KOPT-K1 (cell line): ENCODE data around the gene MTA2.
A peak's percentile ranks its signal among the peaks of the same experiment; 100 is the strongest.
"Not testable (repeated sequence)": the region's sequence is repeated elsewhere in the genome, so short reads cannot be mapped to it uniquely, and the experiment has no call there.

Source experiments
- H3K27ac ChIP-seq: fragments of 200-600 bp; sonication (generic); 2 replicates; pipeline ENCODE4 v1.5.1; 2016; ENCODE audit warnings: antibody characterized with exemption, mild to moderate bottlenecking, low read depth, low read length; ENCODE audit not compliant: poor library complexity, severe bottlenecking
- H3K36me3 ChIP-seq: fragments of 200-600 bp; sonication (generic); 2 replicates; pipeline ENCODE4 v1.5.1; 2017; ENCODE audit warnings: antibody characterized with exemption, mild to moderate bottlenecking, low read length, moderate library complexity; ENCODE audit not compliant: insufficient read depth
- H3K9me3 ChIP-seq: fragments of 200-600 bp; sonication (generic); 2 replicates; pipeline ENCODE4 v1.5.1; 2017; ENCODE audit warnings: antibody characterized with exemption, low read length, mild to moderate bottlenecking; ENCODE audit not compliant: insufficient read depth, poor library complexity, severe bottlenecking

The MTA2 gene

DNA sequence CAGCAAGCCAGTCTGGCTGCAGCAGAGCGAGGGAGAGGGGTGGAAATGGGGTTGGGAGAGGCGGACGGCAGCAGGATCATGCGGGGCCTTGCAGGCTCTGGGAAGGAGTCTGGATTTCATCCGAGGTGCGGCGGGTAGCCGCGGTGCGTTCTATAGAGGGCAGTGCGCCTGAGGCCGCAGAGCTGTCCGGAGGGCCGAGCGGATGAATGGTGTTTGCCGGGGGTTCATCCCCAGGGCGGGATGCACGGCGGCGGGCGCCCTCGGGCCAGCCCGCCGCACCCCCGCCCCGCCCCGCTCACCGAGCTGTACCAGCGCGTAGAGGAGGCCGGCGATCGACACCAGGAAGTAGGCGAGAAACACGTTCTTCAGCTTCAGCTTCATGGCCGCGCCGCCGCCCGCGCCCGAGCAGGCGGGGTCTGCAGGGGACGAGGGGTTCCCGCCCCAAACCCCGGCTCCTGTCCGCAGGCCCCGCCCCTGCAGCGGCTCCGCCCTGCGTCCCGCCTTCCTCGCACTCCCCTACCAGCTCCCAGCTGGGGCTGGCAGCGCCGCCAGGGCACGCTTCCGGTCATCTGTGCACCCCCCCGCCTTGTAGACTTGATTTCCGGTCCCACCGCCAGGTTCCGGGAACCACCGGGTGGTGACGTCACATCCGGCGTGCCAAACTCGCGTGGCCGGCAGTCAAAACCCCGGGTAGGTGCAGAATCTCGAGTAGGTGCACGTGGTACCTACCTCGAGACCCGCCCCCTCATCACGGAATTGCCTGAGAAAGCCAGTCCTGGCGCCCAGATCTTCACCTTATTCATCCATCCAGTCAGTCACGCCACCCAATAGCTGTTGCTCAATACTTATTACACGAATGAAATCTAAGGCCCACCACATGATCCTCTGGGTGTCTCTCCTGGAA lies 20.2 kb upstream of the MTA2 start, which contains the start of gene B3GAT3:
TSS of gene B3GAT3 (minus strand) at position 420 of the 904 bp plus-strand sequence. CDS start at position 381, 39 bp downstream.
- Histone ChIP-seq H3K27ac (peak within 1 kb of the TSS; percentile 86), H3K9me3 (no peaks in the 10 kb centered on the region), H3K36me3 (peaks cover 42% of the 10 kb centered on the region)

DNA sequence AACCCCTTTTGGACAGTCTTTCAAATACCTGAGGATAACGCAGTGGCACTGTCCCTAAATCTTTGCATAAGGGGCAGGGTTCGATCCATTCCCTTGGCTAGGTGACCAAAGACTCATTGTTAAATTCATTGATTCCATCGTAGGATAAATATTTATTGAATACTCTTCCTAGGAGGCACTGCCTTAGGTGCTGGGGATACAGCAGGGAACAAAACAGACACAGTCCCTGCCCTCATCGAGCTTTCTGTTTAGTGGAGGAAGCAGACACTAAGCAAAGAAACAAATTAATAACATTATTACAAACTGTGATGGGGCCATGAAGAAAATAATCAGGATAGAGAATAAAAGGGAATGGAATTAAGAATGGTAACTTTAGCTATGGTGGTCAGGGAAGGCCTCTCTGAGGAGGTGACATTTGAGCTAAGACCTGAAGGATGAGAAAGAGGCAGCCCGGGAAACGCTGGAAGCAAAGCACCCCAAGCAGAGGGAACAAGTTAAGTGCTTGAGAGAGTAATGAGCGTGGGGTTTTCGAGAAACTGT lies 19.4 kb upstream of the MTA2 start:
- peaks cover 41% of the 10 kb centered on the region for H3K36me3 ChIP-seq
- peak overlapping the region; percentile 86 for H3K27ac ChIP-seq
- H3K9me3 ChIP-seq = no peaks in the 10 kb centered on the region

GRCh38 chr11:62616957-62617356 lies 15.3 kb upstream of the MTA2 start:
- H3K27ac ChIP-seq, H3K9me3 ChIP-seq: not testable (repeated sequence)
- peaks cover 36% of the 10 kb centered on the region for H3K36me3 ChIP-seq

DNA sequence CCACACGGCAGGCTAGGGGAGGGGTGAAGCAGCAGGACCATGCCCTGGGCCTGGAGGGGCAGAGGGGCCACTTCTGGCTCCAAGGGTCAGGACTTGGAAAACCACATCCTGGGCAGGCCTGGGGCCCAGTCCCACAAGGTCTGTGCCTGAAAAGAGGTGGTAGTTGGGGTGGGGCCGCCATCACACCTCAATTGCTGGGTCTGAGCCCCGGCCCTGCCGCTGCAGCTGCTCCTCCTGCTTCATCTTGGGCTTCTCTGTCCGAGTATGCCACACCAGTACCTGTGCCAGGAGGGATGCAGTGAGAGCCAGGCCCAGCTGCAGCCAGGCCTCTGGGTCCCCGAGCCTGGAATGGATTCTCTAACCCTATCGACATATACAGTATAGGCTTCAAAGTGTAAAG lies 13.9 kb upstream of the MTA2 start:
- no peak overlapping the region for H3K27ac ChIP-seq
- H3K9me3 ChIP-seq = no peaks in the 10 kb centered on the region
- H3K36me3 ChIP-seq = peaks cover 37% of the 10 kb centered on the region

DNA sequence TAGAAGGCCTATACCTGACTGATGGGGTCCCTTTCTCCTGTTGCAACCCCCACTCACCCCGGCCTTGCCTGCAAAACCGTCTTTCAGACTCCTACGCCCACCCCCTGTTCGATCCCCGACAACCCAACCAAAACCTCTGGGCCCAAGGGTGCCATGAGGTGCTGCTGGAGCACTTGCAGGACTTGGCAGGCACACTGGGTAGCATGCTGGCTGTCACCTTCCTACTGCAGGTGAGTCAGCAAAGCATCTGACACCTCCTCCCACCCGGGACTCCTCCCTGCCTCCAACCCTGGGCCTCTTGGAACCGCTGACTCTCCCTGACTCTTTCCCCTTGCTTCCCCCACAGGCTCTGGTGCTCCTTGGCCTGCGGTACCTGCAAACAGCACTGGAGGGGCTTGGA lies 12.6 kb upstream of the MTA2 start:
- Histone ChIP-seq H3K9me3 (no peaks in the 10 kb centered on the region), H3K27ac (no peak overlapping the region), H3K36me3 (peaks cover 40% of the 10 kb centered on the region)

GRCh38 chr11:62613291-62613778 lies 11.7 kb upstream of the MTA2 start:
- no peaks in the 10 kb centered on the region for H3K9me3 ChIP-seq
- peak overlapping the region; percentile 76 for H3K27ac ChIP-seq
- peaks cover 47% of the 10 kb centered on the region for H3K36me3 ChIP-seq

DNA sequence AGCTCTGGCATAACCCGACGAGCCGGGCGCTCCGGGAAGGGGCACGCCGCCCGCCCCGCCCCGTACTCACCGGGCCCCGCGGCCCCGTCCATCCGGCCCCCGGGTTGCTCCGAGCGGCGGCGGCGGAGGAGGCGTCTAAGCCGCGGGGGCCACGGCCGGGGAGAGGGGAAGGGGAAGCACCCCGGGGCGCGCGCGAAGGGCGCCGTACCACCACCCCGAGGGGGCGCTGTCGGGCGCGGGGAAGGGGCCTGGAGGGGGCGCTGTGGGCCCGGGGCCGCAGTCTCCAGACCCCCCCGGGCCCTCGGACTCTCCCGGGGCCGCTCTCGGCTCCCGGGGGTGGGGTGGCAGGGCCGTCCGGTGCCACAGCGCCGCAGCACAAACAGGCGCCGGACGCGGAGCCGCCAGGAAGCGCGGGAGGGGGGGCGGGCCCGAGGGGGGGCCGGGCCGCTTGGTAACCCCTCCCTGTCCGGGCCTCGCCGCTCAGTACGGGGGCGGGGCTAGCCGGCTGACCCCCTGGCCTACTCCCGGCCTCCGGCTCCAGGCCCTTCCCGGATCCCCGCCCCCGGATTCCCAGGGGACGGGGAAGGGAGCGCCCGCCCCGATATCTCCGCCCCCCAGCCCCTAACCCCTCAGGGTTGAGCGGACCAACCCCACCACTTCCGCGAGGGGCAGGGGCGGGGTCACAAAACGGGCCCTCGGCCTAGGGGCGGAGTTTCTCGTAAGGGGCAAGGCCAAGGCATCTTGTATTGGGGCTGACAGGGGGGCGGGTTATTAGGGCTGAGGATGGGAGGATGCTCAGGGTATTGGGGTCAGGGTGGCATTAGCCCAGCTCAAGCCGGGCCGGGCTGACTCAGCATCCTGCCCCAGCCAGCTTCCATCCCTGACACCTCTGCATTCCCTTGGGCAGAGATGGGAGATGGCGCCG lies 11.0 kb upstream of the MTA2 start, which contains the start of the genes EML3 and ROM1:
TSS of gene EML3 (minus strand) at position 410 of the 925 bp plus-strand sequence. CDS start at position 92, 318 bp downstream.
TSS of gene ROM1 (plus strand) at position 892 of the 925 bp plus-strand sequence. CDS start at position 917, 25 bp downstream.
- Histone ChIP-seq H3K9me3 (no peaks in the 10 kb centered on the region), H3K27ac (peak within 1 kb of the TSS; percentile 76), H3K36me3 (peaks cover 47% of the 10 kb centered on the region)

DNA sequence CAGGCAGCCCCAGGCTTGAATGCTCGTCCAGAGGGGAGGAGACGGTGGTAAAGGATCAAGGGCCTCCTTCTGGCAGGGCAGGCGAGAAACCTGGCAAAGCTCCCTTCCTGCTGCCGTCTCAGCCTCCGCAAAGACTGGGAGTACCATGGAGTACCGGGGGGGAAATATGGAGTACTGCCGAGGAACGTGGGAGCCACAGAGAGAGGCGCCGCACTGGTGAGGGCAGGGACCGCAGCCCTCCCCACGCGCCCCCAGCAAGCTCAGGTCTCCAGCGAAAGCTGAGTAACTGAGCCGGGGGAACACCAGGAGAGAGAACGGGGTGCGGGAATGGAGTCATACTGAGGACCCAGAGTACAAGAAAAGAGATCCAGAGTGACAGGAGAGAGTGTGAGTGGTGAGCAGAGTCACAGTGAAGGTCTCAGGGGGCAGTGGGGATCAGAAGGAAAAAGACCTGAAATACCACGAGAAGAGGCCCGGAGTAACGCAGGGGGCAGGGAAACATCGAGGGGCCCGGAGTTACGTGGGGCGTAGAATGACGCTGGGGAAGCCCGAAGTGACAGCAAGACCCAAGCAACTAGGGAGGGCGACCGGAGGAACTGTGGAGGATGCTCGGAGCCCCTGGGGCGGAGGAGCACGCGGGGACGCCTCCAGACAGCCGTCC lies 10.2 kb upstream of the MTA2 start:
- Histone ChIP-seq H3K27ac (peak overlapping the region; percentile 76), H3K36me3 (peaks cover 46% of the 10 kb centered on the region), H3K9me3 (no peaks in the 10 kb centered on the region)

- peaks cover 46% of the 10 kb centered on the region for H3K36me3 ChIP-seq
- H3K9me3 ChIP-seq = no peaks in the 10 kb centered on the region
- H3K27ac ChIP-seq = peak overlapping the region; percentile 76
These were observed 9.4 kb upstream of the MTA2 start for GRCh38 chr11:62610814-62611704.

DNA sequence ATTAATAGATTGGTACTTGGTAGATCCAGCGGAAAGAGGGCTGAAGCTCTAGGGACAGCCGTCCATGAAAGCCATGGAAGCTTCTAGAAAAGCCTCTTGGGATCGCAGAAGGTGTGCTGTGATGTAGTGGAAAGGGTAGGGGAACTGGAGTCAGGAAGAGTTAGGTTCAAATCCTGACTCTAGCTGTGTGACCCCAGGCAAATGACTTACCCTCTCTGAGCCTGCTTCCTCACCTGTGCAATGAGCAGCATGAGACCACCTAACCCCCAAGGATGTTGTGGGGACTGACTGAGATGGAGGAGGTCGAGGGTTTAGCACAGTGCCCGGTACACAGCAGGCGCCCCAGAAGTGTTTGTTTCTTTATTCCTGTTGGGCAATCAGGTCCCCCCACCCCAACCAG lies 8.7 kb upstream of the MTA2 start:
- peaks cover 46% of the 10 kb centered on the region for H3K36me3 ChIP-seq
- no peak overlapping the region for H3K27ac ChIP-seq
- no peaks in the 10 kb centered on the region for H3K9me3 ChIP-seq

- Histone ChIP-seq H3K36me3 (peaks cover 50% of the 10 kb centered on the region), H3K9me3 (no peaks in the 10 kb centered on the region)
These were observed 7.1 kb upstream of the MTA2 start for GRCh38 chr11:62608776-62609175.

DNA sequence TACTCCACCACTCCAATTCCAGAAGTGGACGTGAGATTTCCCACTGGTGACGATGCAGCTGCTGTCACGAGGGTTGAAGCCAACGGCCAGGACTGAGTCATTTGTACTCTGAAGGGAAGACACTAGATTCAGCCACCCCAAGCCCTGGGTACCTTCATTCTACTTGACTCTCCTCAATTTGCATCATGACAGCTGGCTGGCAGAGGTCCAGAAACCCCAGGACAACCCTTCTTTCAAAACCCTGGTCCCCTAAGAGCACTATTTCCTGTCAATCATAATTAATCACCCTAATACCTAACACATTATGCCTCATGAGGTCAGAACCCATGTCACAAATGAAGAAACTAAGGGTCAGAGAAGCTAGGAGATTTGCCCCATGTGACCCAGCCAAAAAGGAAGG lies 6.0 kb upstream of the MTA2 start:
- H3K9me3 ChIP-seq = no peaks in the 10 kb centered on the region
- H3K36me3 ChIP-seq = peaks cover 53% of the 10 kb centered on the region
- H3K27ac ChIP-seq = no peak overlapping the region

More at GRCh38 chr11:62608776-62609175, 7.1 kb upstream of the MTA2 start:
- H3K27ac ChIP-seq = no peak overlapping the region

DNA sequence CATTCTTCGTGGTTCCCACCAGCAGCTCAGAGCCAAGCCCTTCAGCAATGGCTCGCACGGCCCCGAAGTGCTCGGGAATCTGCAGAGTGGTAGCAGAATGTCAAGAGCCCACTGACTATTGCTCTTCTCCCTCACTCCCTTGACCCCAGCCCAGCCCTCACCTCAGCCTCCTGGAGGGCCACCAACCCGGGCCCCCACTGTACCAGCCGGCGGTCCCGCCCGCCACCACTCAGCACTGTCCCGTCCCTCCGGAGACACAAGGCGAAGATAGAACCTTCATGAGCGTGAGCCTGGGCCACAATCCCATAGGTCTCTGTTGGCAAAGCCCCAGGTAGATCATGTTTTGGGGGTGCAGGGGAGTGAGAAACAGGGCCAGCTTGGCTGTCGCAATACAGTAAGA lies 4.2 kb upstream of the MTA2 start:
- no peak overlapping the region for H3K27ac ChIP-seq
- peaks cover 53% of the 10 kb centered on the region for H3K36me3 ChIP-seq
- H3K9me3 ChIP-seq = no peaks in the 10 kb centered on the region
